Measurements from ENCODE around the gene C1orf21. TPM values are rescaled to one million over a fixed set of nuclear protein-coding genes. Genes with fewer than 3 reads are reported as not detected.

The C1orf21 gene
- polyA plus RNA-seq, 1 of the 3 experiments (the other 2 are of a cell fraction) = 4.8 TPM

DNA sequence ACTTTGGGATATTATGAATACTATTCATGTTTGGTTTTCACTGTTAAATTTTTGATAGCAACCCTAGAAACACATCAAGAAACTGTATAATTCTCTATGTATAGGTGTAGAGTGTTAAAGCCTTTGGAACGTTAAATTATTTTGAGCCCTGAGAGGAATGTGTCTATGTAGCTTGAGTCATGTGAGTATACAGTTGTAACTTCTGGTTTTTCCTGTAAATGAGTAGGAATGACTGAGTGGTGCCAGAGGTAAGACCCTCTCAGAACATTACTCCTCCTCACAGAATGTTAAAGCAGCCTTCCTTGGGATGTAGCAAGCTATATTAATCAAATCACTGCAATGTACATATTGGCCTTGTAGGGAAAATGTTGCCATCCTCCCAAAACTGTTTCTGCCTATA lies 69.0 kb downstream of the C1orf21 start:
- no peak overlapping the region for H3K4me3 ChIP-seq (ENCODE audit: low read depth in 2 of 2, low read length in 1 of 2)
- peaks cover 4 to 24% of the 10 kb centered on the region in 2 experiments; a peak in 2 of 4 replicates for H3K4me1 ChIP-seq (ENCODE audit: control insufficient read depth in 1 of 2, insufficient read depth in 2 of 2, low read depth in 1 of 2, low read length in 1 of 2)
- no peaks in the 10 kb centered on the region for H3K36me3 ChIP-seq (replicated peaks in 1 of 2; ENCODE audit: control insufficient read depth in 1 of 2, insufficient read depth in 2 of 2, low read length in 1 of 2)
- no peaks in the 10 kb centered on the region for H3K27me3 ChIP-seq (ENCODE audit: insufficient read depth)
- H3K9me2 ChIP-seq = no peaks in the 10 kb centered on the region
- no peak overlapping the region for H3K9ac ChIP-seq
- H2AFZ ChIP-seq (ENCODE audit: low read depth) = no peak overlapping the region
- H4K20me1 ChIP-seq (ENCODE audit: insufficient read depth) = no peaks in the 10 kb centered on the region
- POLR2A ChIA-PET = interaction anchor here (1.5 kb wide), 1 partner anchor 69 kb away, joined by 4 read pairs; the partner anchor contains the start of gene C1orf21
- no peak overlapping the region for H3K4me2 ChIP-seq
- no peak for DNase-seq
- peak overlapping the region in 1 of 2 experiments; percentile 91; a peak in 2 of 4 replicates for H3K27ac ChIP-seq (ENCODE audit: low read depth in 2 of 2, low read length in 1 of 2)
- WGBS (ENCODE audit: low lambda C conversion rate) = 87% methylated on average over 1 of the region's 1 CpG
- TF ChIP-seq NRF1 (IDR thresholded peaks at IDR 0.05; ENCODE audit: low read depth, low read length) (no peak), RFX5 (IDR thresholded peaks at IDR 0.05; ENCODE audit: low read length) (no peak), TCF12 (IDR thresholded peaks at IDR 0.05) (no peak)
- no peaks in the 10 kb centered on the region for H3K9me3 ChIP-seq
- CTCF ChIA-PET = interaction anchor here (0.7 kb wide), 1 partner anchor 250 kb away, joined by 3 read pairs; no protein-coding TSS in a partner anchor
- no peaks in the 10 kb centered on the region for H3F3A ChIP-seq (replicated peaks; ENCODE audit: insufficient read depth)
- no peaks in the 10 kb centered on the region for H3K79me2 ChIP-seq (ENCODE audit: insufficient read depth)

DNA sequence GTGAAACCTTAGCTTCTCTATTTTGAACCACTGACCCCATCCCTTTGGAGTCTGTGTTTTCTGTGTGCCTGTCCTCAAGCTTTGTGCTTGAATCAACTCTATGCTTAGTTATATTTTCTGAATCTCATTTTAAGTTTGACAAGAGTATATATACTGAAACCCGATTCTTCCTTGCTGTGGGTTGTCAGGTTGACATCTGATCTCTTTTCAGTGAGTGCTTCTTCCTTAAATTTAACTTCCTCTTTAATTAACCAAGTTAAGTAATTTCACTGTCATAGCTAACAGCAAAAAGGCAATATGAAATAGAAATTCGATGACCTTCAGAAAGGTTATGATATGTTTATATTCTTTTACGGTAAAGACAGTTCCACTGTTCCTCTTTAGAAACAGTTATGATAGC lies 69.4 kb downstream of the C1orf21 start:
- ChIA-PET POLR2A (interaction anchor here (1.5 kb wide), 1 partner anchor 69 kb away, joined by 4 read pairs; the partner anchor contains the start of gene C1orf21), CTCF (interaction anchor here (0.7 kb wide), 1 partner anchor 249 kb away, joined by 3 read pairs; no protein-coding TSS in a partner anchor)
- Histone ChIP-seq H3K79me2 (ENCODE audit: insufficient read depth) (no peaks in the 10 kb centered on the region), H3K4me1 (ENCODE audit: control insufficient read depth in 1 of 2, insufficient read depth in 2 of 2, low read depth in 1 of 2, low read length in 1 of 2) (peaks cover 4 to 28% of the 10 kb centered on the region in 2 experiments; a peak in 2 of 4 replicates), H3K4me3 (ENCODE audit: low read depth in 2 of 2, low read length in 1 of 2) (no peak overlapping the region), H3K9me3 (no peaks in the 10 kb centered on the region), H3K27me3 (ENCODE audit: insufficient read depth) (no peaks in the 10 kb centered on the region), H4K20me1 (ENCODE audit: insufficient read depth) (no peaks in the 10 kb centered on the region), H3K9ac (no peak overlapping the region), H3K9me2 (no peaks in the 10 kb centered on the region), H2AFZ (ENCODE audit: low read depth) (no peak overlapping the region), H3K4me2 (no peak overlapping the region), H3K27ac (ENCODE audit: low read depth in 2 of 2, low read length in 1 of 2) (peak overlapping the region in 1 of 2 experiments; percentile 91; a peak in 1 of 4 replicates), H3K36me3 (replicated peaks in 1 of 2; ENCODE audit: control insufficient read depth in 1 of 2, insufficient read depth in 2 of 2, low read length in 1 of 2) (no peaks in the 10 kb centered on the region), H3F3A (replicated peaks; ENCODE audit: insufficient read depth) (no peaks in the 10 kb centered on the region)
- WGBS (ENCODE audit: low lambda C conversion rate) = 78% methylated on average over 3 of the region's 3 CpGs
- DNase-seq = no peak
- TF ChIP-seq, protein P1, sequence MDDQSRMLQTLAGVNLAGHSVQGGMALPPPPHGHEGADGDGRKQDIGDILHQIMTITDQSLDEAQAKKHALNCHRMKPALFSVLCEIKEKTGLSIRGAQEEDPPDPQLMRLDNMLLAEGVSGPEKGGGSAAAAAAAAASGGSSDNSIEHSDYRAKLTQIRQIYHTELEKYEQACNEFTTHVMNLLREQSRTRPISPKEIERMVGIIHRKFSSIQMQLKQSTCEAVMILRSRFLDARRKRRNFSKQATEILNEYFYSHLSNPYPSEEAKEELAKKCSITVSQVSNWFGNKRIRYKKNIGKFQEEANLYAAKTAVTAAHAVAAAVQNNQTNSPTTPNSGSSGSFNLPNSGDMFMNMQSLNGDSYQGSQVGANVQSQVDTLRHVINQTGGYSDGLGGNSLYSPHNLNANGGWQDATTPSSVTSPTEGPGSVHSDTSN (IDR thresholded peaks at IDR 0.05) = no peak
- TF ChIP-seq, protein P2, sequence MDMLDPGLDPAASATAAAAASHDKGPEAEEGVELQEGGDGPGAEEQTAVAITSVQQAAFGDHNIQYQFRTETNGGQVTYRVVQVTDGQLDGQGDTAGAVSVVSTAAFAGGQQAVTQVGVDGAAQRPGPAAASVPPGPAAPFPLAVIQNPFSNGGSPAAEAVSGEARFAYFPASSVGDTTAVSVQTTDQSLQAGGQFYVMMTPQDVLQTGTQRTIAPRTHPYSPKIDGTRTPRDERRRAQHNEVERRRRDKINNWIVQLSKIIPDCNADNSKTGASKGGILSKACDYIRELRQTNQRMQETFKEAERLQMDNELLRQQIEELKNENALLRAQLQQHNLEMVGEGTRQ (IDR thresholded peaks at IDR 0.05; ENCODE audit: borderline replicate concordance, low read depth, low read length) = no peak
- TF ChIP-seq EZH2phosphoT487 (IDR thresholded peaks at IDR 0.05; ENCODE audit: borderline replicate concordance, low read depth) (no peak), CTCF (IDR thresholded peaks at IDR 0.05) (no peak), FOSL2 (IDR thresholded peaks at IDR 0.05; ENCODE audit: borderline replicate concordance, low read depth) (no peak), SMC3 (IDR thresholded peaks at IDR 0.05; ENCODE audit: low read depth, low read length) (no peak), TAF1 (IDR thresholded peaks at IDR 0.05; ENCODE audit: borderline replicate concordance, low read depth, low read length) (no peak), MXI1 (IDR thresholded peaks at IDR 0.05; ENCODE audit: low read depth, low read length) (no peak), JUND (IDR thresholded peaks at IDR 0.05) (no peak), USF1 (IDR thresholded peaks at IDR 0.05; ENCODE audit: borderline replicate concordance, low read depth) (no peak), RXRA (IDR thresholded peaks at IDR 0.05; ENCODE audit: borderline replicate concordance, low read depth) (no peak), CHD2 (IDR thresholded peaks at IDR 0.05; ENCODE audit: low read length, partially characterized antibody) (no peak), NRF1 (IDR thresholded peaks at IDR 0.05; ENCODE audit: low read depth, low read length) (no peak), FOXJ3 (CRISPR knock-in tag; IDR thresholded peaks at IDR 0.05) (no peak)
- TF ChIP-seq, protein P3, sequence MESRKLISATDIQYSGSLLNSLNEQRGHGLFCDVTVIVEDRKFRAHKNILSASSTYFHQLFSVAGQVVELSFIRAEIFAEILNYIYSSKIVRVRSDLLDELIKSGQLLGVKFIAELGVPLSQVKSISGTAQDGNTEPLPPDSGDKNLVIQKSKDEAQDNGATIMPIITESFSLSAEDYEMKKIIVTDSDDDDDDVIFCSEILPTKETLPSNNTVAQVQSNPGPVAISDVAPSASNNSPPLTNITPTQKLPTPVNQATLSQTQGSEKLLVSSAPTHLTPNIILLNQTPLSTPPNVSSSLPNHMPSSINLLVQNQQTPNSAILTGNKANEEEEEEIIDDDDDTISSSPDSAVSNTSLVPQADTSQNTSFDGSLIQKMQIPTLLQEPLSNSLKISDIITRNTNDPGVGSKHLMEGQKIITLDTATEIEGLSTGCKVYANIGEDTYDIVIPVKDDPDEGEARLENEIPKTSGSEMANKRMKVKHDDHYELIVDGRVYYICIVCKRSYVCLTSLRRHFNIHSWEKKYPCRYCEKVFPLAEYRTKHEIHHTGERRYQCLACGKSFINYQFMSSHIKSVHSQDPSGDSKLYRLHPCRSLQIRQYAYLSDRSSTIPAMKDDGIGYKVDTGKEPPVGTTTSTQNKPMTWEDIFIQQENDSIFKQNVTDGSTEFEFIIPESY (IDR thresholded peaks at IDR 0.05; ENCODE audit: borderline replicate concordance, low read depth) = no peak
- TF ChIP-seq, protein P4, sequence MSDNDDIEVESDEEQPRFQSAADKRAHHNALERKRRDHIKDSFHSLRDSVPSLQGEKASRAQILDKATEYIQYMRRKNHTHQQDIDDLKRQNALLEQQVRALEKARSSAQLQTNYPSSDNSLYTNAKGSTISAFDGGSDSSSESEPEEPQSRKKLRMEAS (IDR thresholded peaks at IDR 0.05; ENCODE audit: low read depth) = no peak
- TF ChIP-seq, protein P5, sequence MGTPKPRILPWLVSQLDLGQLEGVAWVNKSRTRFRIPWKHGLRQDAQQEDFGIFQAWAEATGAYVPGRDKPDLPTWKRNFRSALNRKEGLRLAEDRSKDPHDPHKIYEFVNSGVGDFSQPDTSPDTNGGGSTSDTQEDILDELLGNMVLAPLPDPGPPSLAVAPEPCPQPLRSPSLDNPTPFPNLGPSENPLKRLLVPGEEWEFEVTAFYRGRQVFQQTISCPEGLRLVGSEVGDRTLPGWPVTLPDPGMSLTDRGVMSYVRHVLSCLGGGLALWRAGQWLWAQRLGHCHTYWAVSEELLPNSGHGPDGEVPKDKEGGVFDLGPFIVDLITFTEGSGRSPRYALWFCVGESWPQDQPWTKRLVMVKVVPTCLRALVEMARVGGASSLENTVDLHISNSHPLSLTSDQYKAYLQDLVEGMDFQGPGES (IDR thresholded peaks at IDR 0.05; ENCODE audit: low read depth, low read length) = no peak

Data from SK-N-SH (cell line).